Left renal cortex interstitium (tissue), 4 donors: ENCODE results near the gene ARHGAP6. TPM values are rescaled to one million over a fixed set of nuclear protein-coding genes. Genes with fewer than 3 reads are reported as not detected.
A peak's percentile ranks its signal among the peaks of the same experiment; 100 is the strongest.
"Not testable (repeated sequence)": the region's sequence is repeated elsewhere in the genome, so short reads cannot be mapped to it uniquely, and the experiment has no call there.

ENCODE experiments used
- DNase-seq, 4 donors: peaks; one replicate each; pipeline ENCODE4 v3.0.0-alpha.2; 2013; ENCODE audit warnings: low read depth in 4 of 4, low spot score in 2 of 4, missing footprints in 1 of 4
- polyA plus RNA-seq, 4 donors: library from polyadenylated mRNA; unstranded; fragments of 120-200 nt; gene quantifications; one replicate each; pipeline ENCODE4 v1.2.1, GENCODE V29; 2013; ENCODE audit not compliant: insufficient read length in 4 of 4

Gene ARHGAP6
- polyA plus RNA-seq, 4 donors, result 14.4 to 15.7 (median 15.5) TPM

GRCh38 chrX:11533199-11533651 lies 132.5 kb downstream of the ARHGAP6 start:
- DNase-seq, result peak in 3 of 4 donors; percentile 13 to 39 (median 35)

DNA sequence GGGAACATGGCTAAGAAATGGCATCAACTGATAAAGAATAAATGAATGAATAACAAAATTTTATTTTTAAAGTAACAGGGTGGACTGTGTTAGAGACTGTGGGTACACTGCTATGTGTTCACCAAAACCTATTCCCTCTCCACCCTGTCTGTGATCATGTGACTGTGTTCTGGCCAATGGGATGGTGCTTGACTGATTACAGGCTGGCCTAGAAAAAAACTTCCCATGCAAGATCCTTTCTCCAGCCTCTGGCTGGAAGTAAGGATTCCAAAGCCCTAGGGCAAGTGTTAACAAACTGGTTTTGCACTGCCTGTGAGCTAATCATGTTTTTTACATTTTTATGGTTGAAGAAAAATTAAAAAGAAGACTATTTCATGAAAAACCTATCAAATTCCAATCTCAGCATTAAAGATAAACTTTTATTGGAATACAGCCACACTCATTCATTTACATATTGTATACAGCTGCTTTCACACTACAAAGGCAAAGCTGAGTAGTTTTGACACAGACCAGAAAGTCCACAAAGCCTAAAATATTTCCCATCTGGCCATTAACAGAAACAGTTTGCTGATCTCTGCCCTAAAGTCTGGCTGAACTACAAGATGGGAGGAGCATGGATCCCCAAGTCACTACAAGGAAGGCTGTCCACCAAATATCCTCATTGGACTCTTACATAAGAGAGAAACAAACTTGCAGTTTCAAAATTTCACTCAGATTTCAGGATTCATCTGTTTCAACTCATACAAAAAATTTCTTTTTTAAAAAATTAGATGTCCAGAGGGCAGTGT lies 133.2 kb downstream of the ARHGAP6 start:
- DNase-seq, result no peak

DNA sequence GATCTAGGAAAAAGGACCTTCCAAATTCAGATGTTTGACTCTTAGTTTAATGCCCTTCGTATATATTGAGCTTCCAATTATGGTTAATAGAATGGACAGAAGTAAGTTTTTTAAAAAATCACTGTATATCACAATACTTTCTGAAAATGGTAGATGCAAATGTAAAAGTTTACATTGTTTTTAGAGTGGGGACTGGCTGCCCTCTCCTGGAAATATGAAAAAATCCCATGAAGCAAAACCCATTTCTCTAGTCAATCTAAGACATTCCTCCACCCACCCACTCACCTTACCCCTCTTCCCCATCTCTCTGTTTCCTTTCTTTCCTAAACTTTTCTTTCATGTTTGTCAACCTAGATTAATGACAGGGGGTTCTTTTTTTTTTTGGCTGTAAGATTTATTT lies 134.5 kb downstream of the ARHGAP6 start:
- no peak for DNase-seq

GRCh38 chrX:11530621-11531020 lies 135.1 kb downstream of the ARHGAP6 start:
- no peak for DNase-seq

GRCh38 chrX:11528623-11529022 lies 137.1 kb downstream of the ARHGAP6 start:
- DNase-seq, result no peak

DNA sequence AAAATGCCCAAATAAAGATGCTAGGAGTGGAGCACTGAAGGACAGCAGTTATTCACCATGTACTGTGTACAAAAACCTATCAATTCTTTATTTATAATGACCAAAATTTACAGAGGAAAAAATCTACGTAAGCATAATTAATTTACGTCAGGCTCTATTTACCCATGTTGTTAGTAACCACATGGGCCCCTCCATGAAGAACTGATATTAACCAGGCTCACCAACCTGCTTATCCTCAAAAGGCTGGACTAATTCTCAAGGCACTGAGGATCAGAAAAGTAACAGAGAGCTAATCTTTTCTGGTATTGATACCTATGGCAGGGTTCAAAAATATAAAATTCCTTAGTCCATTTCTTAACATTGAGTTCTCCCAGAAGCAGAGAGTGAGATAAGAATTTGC lies 140.0 kb downstream of the ARHGAP6 start:
- no peak for DNase-seq

- DNase-seq, result not testable (repeated sequence)
Measured at GRCh38 chrX:11519234-11519633, 146.5 kb downstream of the ARHGAP6 start.

DNA sequence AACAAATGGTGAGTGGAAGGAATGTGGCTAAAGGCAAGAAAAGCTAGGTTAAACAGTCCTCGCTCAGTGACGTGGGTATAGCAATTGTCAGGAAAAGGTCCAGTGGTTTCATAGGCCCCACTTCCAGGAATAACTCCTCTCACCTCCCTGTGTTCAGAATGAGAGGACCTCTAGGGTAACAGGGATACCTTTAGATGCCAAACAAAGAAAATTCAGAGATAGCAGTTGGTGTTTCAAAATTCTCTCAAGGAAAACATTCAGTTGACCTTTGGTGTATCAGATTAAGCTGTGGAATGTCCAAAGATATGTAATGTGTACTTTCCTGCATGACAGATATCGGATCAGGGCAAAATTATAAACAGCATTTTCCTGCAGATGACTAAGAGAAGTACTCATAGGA lies 155.9 kb downstream of the ARHGAP6 start:
- DNase-seq, result no peak

- DNase-seq, result no peak
Measured at GRCh38 chrX:11504234-11504633, 161.5 kb downstream of the ARHGAP6 start.

GRCh38 chrX:11499076-11500044 lies 166.4 kb downstream of the ARHGAP6 start:
- DNase-seq, result no peak

DNA sequence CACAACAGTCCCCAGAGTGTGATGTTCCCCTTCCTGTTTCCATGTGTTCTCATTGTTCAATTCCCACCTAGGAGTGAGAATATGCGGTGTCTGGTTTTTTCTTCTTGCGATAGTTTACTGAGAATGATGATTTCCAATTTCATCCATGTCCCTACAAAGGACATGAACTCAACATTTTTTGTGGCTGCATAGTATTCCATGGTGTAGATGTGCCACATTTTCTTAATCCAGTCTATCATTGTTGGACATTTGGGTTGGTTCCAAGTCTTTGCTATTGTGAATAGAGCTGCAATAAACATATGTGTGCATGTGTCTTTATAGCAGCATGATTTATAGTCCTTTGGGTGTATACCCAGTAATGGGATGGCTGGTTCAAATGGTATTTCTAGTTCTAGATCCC lies 174.3 kb downstream of the ARHGAP6 start:
- DNase-seq, result not testable (repeated sequence)

DNA sequence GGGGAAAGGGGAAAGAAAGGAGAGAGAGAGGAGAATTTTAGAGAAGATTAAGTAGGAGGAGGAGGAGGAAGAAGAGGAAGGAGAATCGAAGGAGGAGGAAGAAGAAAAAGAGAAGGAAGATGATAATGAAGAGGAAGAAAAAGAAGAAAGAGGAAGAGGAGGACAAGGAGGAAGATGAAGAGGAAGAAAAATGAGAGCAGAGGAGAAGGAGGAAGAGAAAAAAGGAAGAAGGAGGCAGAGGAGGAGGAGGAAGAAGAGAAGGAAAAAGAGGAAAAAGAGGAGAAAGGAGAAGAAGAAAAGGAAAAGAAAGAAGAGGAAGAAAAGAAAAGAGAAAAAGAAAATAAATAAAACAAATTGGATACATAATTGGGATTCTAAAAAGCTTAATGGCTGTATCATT lies 181.4 kb downstream of the ARHGAP6 start:
- no peak for DNase-seq

DNA sequence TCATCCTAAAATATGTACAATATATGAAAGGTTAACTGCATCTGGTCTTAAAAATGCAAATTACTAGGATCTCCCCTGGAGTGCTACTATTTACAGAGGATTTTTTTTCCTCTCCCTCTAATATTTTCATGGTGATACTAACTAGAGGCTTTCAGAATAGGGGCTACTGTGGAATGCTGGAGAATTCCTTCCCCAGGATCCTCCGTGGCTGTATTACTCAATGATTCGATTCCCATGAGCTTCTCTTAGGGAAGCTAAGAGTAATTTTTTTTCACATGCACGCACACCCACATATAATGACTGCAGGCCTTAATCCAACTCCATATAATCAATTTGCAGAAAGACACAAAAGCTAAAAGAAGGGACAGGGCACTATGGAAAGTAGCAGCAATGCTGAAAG lies 184.7 kb downstream of the ARHGAP6 start:
- no peak for DNase-seq

DNA sequence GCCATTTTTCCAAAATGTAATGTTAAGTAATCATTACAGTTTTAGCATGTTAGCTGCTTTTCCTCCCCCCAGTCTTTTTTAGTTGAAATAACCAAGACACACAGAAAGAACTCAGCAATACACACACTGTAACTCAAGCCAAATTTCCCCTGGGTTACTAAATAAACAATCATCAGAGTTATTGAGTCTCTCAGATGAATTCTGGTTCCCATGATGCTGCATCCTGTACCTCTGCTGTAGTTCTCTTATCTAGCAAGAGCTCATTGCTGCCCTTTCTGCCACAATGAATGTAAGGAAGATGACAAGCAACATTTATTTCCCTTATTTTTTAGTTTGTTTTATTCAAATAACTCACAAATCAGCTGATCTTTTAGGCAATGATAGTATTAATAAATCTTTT lies 185.1 kb downstream of the ARHGAP6 start:
- DNase-seq, result no peak

DNA sequence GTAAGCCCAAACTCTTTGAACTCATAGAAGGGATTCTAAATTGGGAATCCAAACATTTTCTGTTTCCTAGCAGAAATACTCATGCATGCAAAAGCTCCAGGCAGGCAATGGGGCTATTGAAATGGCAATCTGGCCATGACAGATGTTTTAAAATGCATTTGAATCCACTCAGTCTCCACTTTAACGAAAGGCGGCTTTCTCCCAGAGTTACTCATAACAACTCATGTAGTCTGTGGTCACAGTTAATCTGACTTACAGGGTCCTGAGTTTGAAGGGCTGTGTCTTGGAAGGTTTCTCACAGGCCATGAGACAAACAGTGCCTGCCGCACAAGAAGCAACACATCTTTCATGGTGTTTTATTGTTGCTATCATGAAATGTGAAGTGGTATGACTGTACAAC lies 186.8 kb downstream of the ARHGAP6 start:
- DNase-seq, result no peak

DNA sequence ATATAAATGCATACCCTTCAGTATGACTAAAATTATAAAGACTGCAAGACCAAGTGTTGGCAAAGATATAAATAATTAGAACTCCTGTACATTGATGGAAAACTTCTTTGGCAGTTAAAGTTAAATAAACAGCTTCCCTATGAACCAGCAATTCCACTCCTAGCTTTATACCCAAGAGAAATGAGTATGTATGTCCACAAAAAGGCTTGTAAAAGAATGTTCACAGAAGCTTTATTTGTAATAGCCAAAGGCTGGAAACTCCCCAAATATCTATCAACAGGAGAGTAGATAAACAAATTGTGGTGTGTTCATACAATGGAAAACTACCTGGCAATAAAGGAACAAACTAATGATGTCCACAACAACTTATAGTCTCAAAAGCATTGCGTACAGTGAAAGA lies 187.7 kb downstream of the ARHGAP6 start:
- DNase-seq, result no peak

DNA sequence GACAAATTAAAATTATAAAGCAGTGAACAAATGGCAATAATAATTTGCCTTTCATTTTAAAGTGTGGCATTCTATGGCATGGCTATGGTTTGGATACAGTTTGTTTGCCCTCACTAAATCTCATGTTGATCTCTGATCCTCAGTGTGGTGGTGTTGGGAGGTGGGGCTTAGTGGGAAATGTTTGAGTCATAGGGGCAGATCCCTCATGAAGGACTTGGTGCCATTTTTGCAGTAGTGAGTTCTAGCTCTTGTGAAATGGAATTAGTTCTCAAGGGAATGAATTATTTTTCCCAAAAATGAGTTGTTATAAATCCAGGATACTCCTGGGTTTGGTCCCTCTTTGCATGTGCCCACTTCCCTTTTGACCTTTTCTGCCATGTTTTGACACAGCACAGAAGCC lies 191.1 kb downstream of the ARHGAP6 start:
- no peak for DNase-seq

- DNase-seq, result no peak
Measured at GRCh38 chrX:11474021-11474420, 191.7 kb downstream of the ARHGAP6 start.

GRCh38 chrX:11472879-11473278 lies 192.8 kb downstream of the ARHGAP6 start:
- no peak for DNase-seq

- no peak for DNase-seq
Measured at GRCh38 chrX:11472381-11472780, 193.3 kb downstream of the ARHGAP6 start.

DNA sequence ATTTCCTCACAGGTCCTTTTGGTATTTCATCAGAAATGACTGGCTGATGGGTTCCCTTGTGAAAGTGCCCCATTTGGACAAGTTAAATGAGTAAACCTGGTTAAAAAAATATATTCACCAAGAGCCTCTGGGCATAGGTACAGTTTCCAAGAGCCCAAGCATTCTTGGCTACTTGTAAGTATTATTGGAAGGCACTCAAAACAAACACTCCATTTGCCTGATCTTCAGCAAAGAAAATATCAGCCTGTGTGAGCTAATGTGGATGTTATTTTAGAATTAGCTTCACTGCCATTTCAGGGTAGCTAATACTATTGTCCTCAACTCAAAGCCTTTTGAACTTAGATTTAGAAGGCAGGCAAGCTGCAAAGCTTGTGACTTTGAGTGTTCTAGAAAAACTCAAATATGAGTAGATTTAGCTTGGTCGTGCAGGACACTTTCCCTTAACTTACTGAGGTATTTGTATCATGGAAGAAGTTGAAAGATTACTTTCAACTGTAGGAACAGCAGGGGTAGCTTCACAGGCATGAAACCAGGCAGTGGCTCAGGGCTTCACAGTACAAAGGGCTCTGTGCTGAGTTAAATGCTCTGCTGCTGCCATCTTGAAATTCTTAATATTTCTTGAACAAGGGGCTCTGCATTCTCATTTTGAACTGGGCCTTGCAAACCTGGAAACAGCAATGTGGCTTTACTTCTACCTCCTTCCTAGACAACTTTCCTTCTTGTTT lies 195.3 kb downstream of the ARHGAP6 start:
- DNase-seq, result no peak
